HG03460 (cell line): ENCODE measurements around the gene ULK3.

ENCODE experiments used
- ATAC-seq: cut with Tn5 transposase; IDR thresholded peaks from one replicate; pipeline ENCODE4 v1.9.1; 2021; ENCODE audit not compliant: unreplicated experiment

ULK3 gene

GRCh38 chr15:74868059-74868458 is 25.1 kb upstream of the ULK3 start:
- no peak for ATAC-seq

GRCh38 chr15:74867466-74868038 is 24.6 kb upstream of the ULK3 start:
- ATAC-seq = no peak

DNA sequence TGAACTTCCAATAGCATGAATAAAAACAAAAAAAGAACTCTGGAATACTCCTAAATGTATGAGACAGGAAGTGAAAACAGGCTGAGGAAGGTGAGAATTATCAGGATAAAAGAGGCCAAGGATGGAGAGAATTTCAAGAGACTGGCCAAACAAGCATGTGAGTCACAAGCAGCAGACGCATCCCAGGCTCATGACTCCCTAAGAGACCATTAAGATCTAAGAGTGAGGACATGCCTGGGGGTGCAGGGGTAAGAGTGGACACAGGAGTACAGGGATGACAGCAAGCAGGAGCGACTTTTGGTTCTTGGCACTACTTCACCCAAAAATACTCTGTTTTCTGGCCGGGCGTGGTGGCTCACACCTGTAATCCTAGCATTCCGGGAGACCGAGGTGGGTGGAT is 23.1 kb upstream of the ULK3 start:
- no peak for ATAC-seq

- no peak for ATAC-seq
Observed at GRCh38 chr15:74865316-74865715, 22.4 kb upstream of the ULK3 start.

GRCh38 chr15:74864296-74864695 is 21.3 kb upstream of the ULK3 start:
- ATAC-seq = no peak

- ATAC-seq = no peak
Observed at GRCh38 chr15:74863239-74864056, 20.5 kb upstream of the ULK3 start.

GRCh38 chr15:74858369-74858740 is 15.4 kb upstream of the ULK3 start:
- no peak for ATAC-seq

DNA sequence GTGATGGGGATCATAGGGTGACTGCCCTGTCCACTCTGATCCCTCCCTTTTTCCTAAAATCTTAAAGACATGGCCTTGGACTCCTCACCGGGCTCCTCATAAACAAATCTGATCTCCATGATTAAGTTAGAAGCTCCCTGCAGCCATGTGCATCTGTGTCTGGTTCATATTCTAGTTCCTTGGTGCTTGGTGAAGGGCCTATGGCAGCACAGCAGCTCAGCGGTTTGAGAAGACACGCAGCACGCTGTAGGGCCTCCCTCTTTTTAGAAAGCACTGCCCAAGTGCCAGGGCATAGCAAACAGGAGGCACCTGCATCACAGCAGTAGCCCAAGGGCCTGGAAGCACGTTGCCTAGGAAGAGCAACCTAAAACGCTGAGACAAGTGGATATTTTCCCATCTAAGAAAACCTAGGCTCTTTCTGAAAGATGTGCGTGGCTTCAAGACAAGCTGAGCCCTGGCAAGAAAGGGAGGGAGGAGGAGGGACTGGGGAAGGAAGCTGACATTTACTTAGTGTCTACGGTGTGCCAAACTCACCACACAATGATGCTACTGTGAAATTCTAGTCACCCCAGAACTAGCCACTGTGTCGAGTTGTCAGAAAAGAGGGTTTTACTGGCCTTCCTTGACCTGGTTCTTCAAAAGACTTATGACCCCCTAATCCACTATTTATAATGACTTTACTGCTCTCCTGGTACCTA is 14.9 kb upstream of the ULK3 start:
- no peak for ATAC-seq

DNA sequence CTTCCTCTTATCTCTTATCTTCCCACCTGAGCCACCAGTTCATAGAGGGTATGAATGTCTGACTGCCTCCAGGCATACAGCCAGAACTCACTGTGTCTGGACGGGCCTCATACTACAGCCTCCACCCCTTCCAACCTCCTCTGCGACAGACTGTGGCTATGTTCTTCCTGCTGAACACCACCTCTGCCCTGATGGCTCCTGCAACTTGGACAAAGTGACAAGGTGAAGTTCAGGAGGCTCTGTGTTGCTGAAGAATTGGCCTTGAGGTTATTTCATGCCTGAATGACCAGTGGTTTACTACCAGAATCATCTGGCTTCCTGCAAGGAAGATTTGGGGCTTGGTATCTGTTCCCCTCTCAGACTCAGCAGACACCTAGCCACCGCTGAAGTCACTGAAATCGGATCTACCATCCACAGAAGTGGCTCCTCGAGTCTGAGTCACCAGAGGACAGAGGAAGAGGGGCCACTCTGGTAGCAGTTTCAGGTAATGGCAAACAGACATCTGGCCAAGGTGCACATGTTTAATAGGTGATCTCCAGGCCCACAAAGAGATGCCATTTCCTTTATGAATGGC is 14.2 kb upstream of the ULK3 start:
- ATAC-seq = peak; percentile 87

DNA sequence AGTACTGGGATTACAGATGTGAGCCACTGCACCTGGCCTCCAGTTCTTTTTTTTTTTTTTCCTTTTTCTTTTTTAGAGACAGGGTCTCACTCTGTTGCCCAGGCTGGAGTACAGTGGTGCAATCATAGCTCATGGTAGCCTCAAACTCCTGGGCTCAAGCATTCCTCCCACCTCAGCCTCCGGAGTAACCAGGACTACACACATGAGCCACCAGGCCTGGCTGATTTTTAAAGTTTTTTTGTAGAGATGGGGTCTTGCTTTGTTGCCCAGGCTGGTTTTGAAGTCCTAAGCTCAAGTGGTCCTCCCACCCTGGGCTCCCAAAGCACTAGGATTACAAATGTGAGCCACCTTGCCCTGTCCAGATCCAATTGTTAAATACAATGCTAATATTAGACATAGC is 13.6 kb upstream of the ULK3 start:
- ATAC-seq = no peak

- ATAC-seq = no peak
Observed at GRCh38 chr15:74855857-74856256, 12.9 kb upstream of the ULK3 start.

GRCh38 chr15:74854453-74855022 is 11.6 kb upstream of the ULK3 start:
- no peak for ATAC-seq

GRCh38 chr15:74851960-74852359 is 9.0 kb upstream of the ULK3 start:
- ATAC-seq = no peak

DNA sequence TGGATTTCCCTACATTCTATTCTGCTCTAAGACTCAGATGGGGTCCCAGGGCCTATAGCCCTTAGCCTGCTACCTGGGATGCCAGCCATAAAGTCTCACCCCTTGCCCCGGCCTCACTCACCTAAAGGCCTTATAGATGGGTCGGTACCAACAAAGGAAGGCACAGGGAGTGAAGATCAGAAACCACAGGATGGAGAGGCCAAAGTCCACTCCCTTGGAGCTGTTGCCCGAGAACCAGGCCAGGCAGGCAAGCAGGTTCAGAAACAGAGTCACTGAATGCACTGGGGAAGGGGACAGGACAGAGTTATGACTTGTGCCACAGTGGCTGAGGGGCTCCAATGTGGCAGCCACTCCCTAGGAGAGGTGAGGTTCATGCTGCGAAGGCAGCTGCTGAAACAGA is 7.4 kb upstream of the ULK3 start:
- no peak for ATAC-seq

GRCh38 chr15:74847432-74847831 is 4.5 kb upstream of the ULK3 start:
- no peak for ATAC-seq

- ATAC-seq = no peak
Observed at GRCh38 chr15:74845581-74845980, 2.6 kb upstream of the ULK3 start.

- no peak for ATAC-seq
Observed at GRCh38 chr15:74845208-74845568, 2.2 kb upstream of the ULK3 start.

- no peak for ATAC-seq
Observed at GRCh38 chr15:74844319-74845207, 1.6 kb upstream of the ULK3 start.

DNA sequence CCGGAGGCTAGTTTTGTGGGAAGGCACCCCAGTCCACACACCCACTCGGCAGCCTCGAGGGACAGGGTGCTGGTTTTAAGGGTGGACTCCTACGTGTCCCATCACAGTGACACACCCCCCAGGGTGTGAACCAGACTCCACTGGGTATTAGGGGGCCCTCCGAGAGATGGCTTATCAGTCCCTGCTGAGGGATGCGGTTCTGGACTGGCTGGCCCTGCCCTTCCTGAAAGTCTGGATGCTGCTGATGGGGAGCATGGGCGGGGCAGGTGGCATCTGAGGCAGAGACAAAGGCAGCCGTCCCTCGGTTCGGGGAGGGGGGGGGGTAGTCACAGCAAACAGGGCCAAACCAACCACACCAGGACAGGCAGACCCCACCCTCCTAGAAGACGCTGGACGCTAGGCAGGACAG is 939 bp upstream of the ULK3 start:
- ATAC-seq = no peak

DNA sequence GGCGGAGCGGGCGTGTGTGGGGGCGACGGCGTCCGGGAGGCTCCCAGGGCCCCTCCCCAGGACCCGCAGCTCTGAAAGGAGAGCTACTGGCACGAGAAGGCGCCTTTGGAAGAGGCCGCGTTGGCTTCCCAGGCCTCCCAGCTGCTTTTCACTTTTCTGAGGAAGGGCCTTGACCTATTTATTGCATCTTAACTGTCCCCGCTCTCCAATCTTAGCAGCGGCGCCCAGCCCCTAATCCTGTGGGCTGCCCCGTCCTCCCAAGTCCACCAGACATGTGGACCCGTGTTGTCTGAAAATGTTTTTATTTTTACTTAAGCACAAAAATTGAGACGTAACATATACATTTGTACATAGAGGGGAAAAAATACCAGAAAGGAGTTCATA is 481 bp upstream of the ULK3 start:
- no peak for ATAC-seq

GRCh38 chr15:74841891-74842373 is 1.0 kb downstream of the ULK3 start:
- ATAC-seq = no peak
